ENCODE results near the gene NR1D2.

Gene NR1D2

DNA sequence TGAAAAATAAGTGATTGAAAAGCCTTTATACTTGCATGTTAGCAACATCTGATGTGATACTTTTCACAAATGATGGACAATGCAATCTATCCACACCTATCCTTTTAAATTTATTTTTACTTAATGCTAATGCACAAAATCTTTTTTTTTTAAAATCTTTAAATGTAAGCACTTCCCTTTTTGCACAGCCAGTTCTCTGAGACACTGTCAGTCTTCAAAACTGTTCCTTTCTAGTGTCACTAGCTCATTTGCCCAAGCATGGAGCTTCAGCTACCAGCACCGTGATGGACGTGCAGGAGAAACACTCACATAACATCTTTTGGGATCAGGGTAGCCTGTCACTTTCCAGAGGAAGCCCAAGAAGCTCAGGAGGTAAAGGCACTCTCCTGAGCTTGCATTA is 50.1 kb downstream of the NR1D2 start:
- H3K4me3 ChIP-seq (ENCODE audit: control insufficient read depth, low read depth, low read length): no peak overlapping the region
- no peak for DNase-seq (ENCODE audit: low read depth)
- TF ChIP-seq, protein P1, sequence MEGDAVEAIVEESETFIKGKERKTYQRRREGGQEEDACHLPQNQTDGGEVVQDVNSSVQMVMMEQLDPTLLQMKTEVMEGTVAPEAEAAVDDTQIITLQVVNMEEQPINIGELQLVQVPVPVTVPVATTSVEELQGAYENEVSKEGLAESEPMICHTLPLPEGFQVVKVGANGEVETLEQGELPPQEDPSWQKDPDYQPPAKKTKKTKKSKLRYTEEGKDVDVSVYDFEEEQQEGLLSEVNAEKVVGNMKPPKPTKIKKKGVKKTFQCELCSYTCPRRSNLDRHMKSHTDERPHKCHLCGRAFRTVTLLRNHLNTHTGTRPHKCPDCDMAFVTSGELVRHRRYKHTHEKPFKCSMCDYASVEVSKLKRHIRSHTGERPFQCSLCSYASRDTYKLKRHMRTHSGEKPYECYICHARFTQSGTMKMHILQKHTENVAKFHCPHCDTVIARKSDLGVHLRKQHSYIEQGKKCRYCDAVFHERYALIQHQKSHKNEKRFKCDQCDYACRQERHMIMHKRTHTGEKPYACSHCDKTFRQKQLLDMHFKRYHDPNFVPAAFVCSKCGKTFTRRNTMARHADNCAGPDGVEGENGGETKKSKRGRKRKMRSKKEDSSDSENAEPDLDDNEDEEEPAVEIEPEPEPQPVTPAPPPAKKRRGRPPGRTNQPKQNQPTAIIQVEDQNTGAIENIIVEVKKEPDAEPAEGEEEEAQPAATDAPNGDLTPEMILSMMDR (IDR thresholded peaks at IDR 0.05; ENCODE audit: control insufficient read depth, insufficient read depth, low read depth, low read length, missing control alignments): no peak

DNA sequence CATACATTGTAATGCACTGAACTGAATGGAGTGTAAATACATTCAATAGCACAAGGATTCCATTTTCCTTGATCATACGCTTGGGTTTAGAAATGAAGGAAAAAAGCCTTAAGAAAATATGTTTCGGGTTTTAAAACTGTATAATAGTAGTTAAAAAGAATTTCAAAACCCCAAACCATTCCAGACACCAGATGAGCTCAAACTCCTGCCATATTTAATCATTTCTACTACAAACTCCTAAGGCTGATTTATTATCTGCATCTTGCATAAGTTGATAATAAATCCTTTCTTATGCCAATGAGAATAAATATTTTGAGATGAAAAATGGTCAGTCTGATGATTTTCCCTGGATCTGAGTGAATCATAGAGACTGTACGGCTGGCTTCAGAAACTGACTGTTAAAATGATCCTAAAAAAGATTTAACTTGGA is 51.0 kb downstream of the NR1D2 start:
- TF ChIP-seq, protein P1 (IDR thresholded peaks at IDR 0.05; ENCODE audit: control insufficient read depth, insufficient read depth, low read depth, low read length, missing control alignments): no peak
- H3K4me3 ChIP-seq (ENCODE audit: control insufficient read depth, low read depth, low read length): no peak overlapping the region
- DNase-seq (ENCODE audit: low read depth): no peak

DNA sequence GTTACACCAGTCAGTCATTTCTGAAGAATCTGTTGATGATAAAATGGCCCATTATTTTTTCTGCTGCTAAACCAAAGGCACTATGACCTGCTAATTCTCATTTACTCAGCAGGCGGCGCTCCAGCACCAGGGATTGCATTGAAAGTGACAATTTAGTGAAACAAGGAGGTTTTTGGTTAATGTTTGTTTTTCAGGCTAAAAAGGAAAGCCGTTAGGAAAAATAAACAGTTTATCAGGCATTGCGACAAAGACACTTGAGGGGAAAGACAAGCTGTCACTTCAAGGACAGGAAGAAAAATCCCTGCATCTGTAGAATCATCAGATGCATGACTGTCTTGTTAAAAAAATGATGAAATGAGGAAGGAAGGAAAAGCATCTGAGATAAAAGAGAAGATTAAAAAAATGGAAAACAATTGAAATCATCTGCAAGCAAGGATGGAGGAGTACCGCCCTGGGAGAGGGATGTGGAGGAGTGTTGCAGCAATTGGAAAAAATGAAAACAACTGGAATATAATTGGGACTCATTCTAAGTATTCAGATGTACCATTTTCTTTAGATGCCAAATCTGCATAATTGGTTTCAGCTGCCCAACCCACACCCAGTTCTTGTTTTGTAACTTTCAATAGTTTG is 54.0 kb downstream of the NR1D2 start:
- H3K4me3 ChIP-seq (ENCODE audit: control insufficient read depth, low read depth, low read length): no peak overlapping the region
- TF ChIP-seq, protein P1 (IDR thresholded peaks at IDR 0.05; ENCODE audit: control insufficient read depth, insufficient read depth, low read depth, low read length, missing control alignments): peak; percentile 93
- DNase-seq (ENCODE audit: low read depth): no peak

DNA sequence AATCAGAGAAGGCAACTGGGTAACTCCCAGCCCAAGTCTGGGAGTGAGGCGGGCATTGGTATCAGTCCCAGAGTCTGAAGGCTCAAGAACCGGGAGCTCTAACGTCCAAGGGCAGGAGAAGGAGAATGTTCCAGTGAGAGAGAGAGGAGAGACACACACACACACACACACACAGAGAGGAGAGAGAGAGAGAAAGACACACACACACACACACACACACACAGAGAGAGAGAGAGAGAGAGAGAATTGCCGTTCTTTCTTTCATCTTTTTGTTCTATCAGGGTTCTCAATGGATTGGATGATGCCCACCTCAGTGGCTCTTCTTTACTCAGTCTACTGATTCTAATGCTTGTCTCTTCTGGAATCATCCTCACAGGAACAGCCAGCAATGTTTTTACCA is 57.0 kb downstream of the NR1D2 start:
- TF ChIP-seq, protein P1 (IDR thresholded peaks at IDR 0.05; ENCODE audit: control insufficient read depth, insufficient read depth, low read depth, low read length, missing control alignments): no peak
- H3K4me3 ChIP-seq (ENCODE audit: control insufficient read depth, low read depth, low read length): no peak overlapping the region
- no peak for DNase-seq (ENCODE audit: low read depth)

DNA sequence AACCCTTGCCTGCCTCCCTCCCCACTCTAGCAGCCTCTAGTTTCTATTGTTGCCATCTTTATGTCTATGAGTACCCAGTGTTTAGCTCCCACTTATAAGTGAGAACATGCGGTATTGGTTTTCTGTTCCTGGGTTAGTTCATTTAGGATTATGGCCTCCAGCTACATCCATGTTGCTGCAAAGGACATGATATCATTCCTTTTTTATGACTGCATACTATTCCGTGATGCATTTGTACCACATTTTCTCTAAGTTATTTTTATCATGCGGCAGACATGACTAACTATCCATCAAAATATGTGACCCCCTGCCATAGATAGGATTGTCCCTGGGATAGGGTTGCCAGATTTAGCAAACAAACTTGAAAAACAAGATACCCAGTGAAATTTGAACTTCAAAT is 58.4 kb downstream of the NR1D2 start:
- H3K4me3 ChIP-seq (ENCODE audit: control insufficient read depth, low read depth, low read length): no peak overlapping the region
- TF ChIP-seq, protein P1 (IDR thresholded peaks at IDR 0.05; ENCODE audit: control insufficient read depth, insufficient read depth, low read depth, low read length, missing control alignments): no peak
- no peak for DNase-seq (ENCODE audit: low read depth)

DNA sequence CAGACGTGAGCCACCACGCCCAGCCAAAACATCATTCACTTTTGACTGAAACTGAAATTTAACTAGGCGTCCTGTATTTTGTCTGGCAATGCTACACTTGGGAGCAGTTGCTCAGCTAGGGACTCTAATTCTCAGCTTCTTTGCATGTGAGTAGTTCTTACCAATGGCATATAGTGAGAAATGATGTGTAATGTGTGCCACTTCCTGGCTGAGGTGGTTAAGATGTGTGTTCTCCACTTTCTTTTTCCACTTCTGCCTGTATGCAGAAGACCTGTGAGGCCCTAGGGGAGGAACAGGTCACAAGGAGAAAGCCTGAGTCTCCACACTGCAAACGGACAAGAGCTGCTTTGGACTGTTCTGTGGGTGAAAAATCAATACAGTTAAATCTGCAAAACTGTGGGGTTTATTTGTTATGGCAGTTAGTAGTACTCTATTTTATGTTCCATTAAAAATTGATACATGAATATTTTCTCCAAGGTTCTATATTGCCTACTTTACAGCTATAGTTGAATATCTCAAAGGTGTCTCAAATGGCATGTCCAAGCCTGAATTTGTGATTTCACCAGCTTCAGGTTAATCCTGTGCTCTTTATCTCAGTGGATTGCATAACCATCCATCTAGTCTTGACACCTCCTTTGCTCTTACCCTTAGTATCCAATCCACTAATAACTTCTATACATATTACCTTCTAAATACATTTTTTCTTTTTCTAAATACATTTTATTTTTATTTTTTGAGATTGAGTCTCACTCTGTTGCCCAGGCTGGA is 59.3 kb downstream of the NR1D2 start:
- DNase-seq (ENCODE audit: low read depth): no peak
- H3K4me3 ChIP-seq (ENCODE audit: control insufficient read depth, low read depth, low read length): no peak overlapping the region
- TF ChIP-seq, protein P1 (IDR thresholded peaks at IDR 0.05; ENCODE audit: control insufficient read depth, insufficient read depth, low read depth, low read length, missing control alignments): no peak
